ENCODE measurements around the gene LRRC8D.

Gene LRRC8D

GRCh38 chr1:89958851-89959654 is 138.2 kb downstream of the LRRC8D start:
- DNase-seq (ENCODE audit: low read depth), result no peak

DNA sequence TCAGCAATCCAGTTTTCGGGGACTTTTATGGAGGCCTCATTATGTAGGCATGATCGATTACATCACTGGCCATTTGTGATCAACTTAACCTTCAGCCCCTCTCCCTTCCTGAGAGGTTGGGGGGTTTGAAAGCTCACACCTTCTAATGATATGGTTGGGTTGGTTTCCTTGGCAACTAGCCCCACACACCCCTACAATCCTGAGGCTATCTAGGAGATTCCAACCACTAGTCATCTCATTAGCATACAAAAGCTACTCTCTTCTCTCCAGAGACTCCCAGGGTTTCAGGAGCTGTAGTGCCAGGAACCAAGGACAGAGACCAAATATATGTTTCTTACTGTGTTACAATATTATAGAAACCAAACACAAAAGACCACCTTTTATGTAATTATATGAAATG is 138.9 kb downstream of the LRRC8D start:
- no peak for TF ChIP-seq CTCF (IDR thresholded peaks at IDR 0.05; ENCODE audit: insufficient read depth, low read depth, low read length, missing control alignments)
- DNase-seq (ENCODE audit: low read depth), result no peak
- no peak overlapping the region for H3K4me3 ChIP-seq (ENCODE audit: low read depth, low read length)

More at GRCh38 chr1:89958851-89959654, 138.2 kb downstream of the LRRC8D start:
- no peak for TF ChIP-seq CTCF (IDR thresholded peaks at IDR 0.05; ENCODE audit: insufficient read depth, low read depth, low read length, missing control alignments)
- H3K4me3 ChIP-seq (ENCODE audit: low read depth, low read length), result no peak overlapping the region

DNA sequence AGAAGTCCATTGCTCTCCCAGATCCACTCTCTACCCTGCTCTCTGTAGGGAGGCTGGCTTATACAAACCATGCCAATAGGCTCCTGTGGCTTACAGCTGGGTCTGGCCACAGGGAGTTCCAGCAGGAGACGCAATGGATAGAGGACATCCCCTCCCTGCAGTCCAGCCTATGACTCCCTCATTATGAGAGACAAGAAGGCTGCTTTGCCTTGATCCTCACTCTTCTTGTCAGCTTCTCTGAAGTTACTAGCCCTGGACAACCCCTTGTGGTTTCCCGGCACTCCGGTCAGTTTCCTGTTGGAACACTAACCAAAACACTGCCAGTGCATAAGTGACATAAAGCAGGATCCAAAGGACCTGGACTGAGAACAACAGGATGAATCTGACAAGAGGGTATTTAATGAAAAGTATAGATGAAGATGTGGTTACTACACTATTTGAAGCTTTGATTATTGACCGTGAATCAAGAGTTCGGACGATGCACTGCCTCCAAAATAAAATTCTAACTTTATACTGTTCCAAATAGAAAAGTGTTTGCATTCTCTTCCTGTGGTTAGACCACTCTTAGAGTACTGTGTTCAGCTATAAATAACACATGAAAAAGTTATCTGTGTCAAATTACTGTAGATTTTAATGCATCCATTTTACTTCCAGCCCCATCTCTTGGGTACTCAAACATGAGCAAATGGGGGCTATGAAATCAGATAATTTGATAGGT is 141.4 kb downstream of the LRRC8D start:
- H3K4me3 ChIP-seq (ENCODE audit: low read depth, low read length), result no peak overlapping the region
- peak; percentile 30 for DNase-seq (ENCODE audit: low read depth)
- TF ChIP-seq CTCF (IDR thresholded peaks at IDR 0.05; ENCODE audit: insufficient read depth, low read depth, low read length, missing control alignments), result no peak

DNA sequence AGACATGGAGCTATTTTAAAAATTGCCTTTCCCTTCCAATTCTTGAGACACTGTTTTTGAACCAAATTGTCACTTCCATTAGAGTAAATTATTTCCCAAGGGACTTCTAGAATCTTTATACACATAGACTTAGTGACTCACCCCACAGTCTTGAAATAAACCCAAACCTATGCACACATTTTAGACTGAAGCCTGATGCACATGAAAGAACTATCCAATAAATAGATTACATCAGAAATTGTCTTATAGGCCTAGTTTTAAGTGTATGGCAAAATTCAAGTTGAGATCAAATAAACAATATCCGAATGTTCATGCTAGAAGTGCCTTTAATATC is 141.9 kb downstream of the LRRC8D start:
- no peak for DNase-seq (ENCODE audit: low read depth)
- no peak for TF ChIP-seq CTCF (IDR thresholded peaks at IDR 0.05; ENCODE audit: insufficient read depth, low read depth, low read length, missing control alignments)
- H3K4me3 ChIP-seq (ENCODE audit: low read depth, low read length), result no peak overlapping the region

DNA sequence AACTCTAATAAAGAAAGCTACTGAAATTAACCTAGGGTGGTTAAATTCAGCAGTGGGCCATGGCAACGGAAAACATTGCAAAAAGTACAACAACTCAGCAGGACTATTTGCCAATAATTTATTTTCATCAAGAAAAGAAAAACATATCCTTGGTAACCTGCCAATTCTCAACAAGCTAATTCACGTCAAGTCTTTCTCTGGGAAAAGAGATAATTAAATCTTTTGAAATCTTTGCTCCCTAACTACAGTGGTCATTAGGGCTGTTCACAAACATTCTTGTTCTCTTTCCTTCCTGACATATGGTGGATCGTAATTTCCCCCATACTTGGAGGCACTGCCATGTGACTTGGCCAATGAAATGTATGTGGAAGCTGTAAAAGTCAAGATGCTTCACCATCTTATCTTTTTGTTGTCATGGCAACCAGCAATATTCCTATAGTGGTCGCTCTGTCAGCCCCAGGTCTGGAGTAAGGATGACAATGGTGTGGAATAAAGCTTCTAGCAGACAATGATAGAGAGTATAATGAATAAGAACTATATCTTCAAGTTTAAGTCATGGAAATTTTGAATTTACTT is 144.4 kb downstream of the LRRC8D start:
- no peak overlapping the region for H3K4me3 ChIP-seq (ENCODE audit: low read depth, low read length)
- DNase-seq (ENCODE audit: low read depth), result no peak
- TF ChIP-seq CTCF (IDR thresholded peaks at IDR 0.05; ENCODE audit: insufficient read depth, low read depth, low read length, missing control alignments), result no peak

DNA sequence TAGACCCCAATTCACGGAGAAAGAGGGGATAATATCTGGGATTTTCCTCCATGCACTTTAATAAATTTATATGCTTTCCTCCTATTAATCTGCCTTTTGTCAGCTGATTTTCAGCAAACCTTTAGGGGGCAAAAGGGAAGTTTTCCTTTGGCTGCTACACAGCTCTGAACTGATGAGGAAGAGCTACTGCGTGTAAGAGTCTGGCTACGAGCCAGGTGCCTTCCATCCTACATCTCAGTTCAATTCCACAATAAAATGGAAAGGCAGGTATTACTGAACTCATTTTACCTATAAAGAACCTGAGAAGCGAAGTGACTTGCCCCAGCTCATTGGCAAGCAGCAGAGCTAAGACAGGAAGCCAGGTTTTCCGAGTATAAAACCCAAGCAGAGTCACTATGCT is 145.8 kb downstream of the LRRC8D start:
- H3K4me3 ChIP-seq (ENCODE audit: low read depth, low read length), result no peak overlapping the region
- no peak for TF ChIP-seq CTCF (IDR thresholded peaks at IDR 0.05; ENCODE audit: insufficient read depth, low read depth, low read length, missing control alignments)
- DNase-seq (ENCODE audit: low read depth), result no peak
